Activated CD4-positive, alpha-beta T cell treated with anti-CD3 and anti-CD28 coated beads, Interleukin-2, Interleukin-6, amounts not matched to agents 100 ng/mL and 50 ng/mL, durations not matched to agents 16 hours and 8 hours (primary cell): ENCODE data around the gene CGB7.
"Not testable (repeated sequence)": the region's sequence is repeated elsewhere in the genome, so short reads cannot be mapped to it uniquely, and the experiment has no call there.

Source experiments
- DNase-seq: peaks from one replicate; pipeline ENCODE4 v3.0.0-alpha.2; 2020

Gene CGB7

DNA sequence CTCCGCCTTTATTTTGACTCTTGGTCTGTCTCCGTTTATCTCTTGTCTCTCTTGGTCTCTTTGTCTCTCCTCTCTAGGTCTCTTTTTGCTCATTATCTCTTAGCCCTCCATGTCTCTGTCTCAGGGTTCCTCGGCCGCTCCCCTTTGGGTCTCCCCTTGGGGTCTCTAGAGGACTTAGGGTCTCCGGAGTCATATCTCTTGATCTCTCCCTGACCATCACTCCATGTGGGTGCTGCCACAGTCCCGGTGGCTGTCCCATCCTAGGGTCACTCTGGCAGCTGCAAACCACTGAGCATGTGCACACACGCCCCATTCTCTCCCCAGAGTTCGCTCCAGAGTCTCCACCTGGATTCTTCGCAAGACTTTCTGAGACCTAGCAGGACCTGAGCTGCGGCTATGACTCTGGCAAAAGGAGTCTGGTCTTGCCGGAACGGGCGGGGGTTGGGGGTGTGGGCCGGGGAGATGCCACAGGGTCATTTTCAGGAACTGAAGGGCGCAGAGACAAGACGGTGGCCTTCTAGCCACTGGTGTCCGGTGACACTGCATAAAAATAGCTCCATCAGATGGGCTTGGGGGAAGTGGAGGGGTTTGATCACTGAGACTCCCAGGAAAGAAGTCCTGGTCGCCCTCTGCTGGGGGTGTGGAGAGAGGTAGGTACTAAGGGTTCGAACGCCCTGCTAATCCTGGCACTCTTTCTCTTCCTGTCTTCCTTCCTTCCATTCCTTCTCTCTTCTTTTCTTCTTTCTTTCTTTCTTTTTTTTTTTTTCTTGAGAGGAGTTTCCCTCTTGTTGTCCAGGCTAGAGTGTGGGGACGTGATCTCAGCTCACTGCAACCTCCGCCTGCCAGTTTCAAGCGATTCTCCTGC, 16.2 kb upstream of the CGB7 start:
- peak; percentile 16 for DNase-seq

DNA sequence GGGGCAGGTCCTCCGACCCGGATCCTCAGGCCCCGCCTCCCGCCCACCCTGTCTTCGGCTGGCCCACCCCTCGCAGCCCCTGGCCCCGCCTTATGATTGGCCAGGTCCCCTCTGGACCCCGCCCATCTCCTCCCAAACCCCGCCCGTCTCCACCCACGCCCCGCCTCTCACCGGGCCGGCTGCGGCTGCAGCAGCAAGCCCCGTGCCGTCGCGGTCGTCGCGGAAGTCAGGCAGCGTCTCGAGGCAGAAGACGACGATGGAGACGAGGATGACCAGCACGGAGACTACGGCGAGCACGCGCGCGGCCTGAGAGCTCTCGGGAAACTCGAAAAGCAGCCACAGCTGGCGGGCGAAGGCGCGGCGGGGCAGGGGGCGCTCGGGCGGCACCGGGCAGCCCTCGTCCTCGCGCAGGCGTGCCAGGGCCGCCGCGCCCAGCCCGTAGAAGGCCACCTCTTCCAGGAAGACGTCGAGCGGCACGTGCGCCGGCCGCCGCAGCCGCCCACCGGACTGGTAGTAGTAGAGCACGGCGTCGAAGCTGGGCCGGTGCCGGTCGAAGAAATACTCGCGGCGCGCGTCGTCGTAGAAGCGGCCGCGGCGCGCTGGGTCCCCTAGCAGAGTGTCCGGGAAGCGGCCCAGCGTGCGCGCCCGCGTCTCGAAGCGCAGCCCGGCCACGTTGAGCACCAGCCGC, 14.5 kb upstream of the CGB7 start:
- DNase-seq, result peak; percentile 19

DNA sequence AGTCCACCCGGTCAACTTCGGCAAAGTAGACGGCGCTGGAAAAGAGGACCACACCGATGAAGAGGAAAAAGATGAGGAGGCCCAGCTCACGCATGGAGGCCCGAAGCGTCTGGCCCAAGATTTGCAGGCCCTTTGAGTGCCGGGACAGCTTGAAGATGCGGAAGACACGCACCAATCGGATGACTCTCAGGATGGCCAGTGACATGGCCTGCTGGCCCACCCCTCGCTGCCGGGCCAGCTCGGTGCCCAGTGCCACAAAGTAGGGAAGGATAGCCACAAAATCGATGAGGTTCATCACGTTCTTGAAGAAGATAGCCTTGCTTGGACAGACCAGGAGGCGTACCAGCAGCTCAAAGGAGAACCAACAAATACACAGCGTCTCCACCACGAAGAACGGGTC, 12.9 kb upstream of the CGB7 start:
- DNase-seq, result no peak

DNA sequence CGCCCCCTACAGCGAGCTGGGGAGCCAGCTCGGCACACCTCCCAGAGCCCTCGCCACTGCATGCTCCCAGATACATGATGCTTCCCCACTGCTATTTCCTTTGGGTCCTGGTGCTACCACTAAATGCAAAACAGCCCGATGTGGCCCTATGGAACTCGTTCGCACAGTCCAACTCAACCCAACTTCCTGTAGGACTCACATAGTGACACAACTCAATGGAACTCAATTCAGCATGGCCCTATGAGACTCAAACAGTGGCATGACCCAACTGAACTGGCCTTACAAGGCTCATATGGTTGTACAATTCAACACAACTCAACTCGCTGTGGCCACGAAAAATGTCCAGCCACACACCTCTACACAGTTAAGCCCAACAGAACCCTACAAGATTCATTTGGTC, 11.5 kb upstream of the CGB7 start:
- DNase-seq, result no peak

DNA sequence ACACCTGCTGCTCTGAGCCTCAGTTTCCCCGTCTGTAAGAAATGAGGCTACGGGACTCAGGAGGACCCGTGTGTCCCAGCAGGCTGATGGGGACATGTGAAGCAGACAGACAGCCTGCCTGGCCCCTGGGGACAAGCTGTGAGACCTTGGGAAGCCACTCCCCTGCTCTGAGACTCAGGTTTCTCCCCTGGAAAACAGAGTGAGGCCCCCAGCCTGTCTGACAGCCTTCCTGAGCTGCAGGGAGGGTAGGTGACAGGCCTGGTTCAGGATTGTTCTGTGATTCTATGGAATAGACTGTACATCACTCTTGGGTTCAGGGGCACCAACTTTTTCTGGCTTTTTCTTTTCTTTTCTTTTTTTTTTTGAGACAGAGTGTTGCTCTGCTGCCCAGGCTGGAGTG, 10.0 kb upstream of the CGB7 start:
- DNase-seq, result no peak

DNA sequence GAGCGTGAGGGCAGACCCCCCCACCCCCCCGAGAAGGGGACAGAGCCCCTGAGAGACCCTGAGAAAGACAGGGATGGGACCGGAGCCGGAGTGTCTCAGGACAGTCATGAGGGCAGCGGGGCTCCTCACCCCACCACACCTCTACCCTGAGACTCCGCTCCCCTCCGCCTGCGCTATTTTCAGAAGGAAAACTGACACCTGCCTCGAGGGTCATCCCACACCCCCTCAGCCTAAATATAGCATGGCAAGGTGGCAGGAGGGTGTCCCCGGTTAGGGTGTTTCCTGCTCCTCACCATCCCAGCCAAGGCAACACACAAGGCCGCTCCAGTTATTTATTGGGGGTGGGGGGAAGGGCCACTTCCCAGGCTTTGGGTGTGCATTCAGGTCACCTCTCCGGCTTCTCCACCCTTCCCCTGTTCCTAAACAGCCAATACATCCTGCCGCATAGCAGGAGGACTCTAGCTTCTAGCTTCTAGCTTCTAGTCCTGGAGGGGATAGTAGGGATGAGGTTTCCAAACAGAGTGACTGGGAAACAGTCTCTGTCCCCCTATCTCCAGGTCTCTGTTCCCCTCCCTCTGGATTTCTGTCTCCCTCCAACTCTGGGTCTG, 8.5 kb upstream of the CGB7 start:
- DNase-seq, result no peak

DNA sequence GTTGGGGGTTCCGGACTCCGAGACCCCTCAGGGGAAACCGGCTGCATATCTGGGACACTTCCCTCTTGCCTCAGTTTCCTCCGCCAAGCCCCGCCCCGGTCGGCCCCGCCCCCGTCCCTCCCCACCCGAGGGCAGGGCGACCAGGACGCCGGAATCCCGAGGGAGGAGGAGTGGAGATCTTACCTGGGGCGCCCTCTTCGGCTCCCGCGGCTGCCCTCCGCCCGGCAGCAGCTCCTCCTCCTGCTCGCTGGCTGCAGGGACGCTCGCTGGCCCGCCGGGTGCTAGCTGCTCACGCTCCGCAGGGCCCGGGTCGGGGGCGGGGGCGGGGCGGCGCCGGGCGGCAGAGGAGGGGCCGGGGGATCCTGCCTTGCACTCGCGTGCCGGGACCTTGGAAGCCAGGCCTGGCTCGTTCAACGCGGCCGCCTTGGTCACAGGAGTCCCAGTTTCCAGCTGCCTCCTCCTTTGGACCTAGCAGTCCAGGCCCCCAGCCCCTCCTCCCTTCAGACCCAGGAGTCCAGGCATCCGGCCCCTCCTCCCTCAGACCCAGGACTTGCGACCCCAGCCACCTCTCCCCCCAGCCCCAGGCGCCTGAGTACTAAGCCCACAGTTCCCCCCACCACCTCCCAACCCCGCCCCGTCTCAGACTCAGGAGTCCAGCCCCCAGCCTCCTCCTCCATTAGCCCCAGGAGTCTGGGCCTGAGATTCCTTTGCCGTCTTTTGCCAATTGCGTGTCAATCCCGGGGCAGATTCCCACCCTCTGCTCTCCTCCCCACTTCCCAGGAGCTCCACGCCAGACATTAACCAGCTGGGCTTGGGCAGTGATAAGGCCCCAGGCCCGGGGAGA, 7.4 kb upstream of the CGB7 start, which contains the start of gene NTF4:
Gene NTF4, minus strand, starts transcription at position 51 of the 844 bp plus-strand sequence. CDS start 2,821 bp downstream, outside the sequence.
- DNase-seq, result no peak

DNA sequence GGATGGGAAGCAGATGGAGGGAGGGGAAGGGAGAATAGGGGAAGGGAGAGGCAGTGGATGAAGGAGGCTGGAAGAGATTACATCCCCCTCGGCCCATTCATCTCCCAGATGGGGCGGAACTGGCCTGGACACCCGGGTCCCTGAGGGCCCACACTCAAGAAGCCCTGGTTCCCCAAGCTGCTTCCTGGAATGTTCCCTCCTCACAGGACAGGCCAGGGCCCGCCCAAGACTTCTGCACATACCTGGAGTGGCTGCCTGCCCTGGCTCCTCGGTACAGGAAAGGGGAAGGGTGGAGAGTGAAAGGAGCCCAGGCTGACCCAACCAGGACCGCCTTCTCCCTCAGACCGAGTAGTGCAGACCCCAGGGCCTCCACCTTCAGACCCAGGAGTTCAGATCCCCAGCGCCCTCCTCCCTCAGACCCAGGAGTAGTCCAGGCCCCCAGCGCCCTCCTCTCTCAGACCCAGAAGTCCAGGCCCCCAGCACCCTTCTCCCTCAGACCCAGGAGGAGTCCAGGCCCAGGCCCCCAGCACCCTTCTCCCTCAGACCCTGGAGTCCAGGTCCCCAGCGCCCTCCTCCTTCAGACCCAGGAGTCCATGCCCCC, 6.6 kb upstream of the CGB7 start:
- no peak for DNase-seq

DNA sequence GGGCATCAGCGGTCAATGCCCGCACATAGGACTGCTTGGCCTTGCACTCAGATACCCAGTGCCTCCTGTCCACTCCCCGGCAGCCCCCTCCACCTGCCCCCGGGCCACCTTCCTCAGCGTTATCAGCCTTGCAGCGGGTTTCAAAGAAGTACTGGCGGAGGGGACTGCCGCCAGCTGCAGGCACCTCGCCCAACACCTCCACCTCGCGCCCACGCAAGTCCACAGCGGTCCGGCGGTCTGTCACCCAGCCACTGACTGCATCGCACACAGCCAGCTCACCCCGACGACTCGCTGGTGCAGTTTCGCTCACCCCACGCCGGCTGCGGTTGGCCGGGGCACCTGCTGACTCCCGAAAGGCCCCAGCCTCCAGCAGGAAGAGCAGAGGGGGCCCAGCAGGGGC, 3.9 kb upstream of the CGB7 start:
- DNase-seq, result no peak

DNA sequence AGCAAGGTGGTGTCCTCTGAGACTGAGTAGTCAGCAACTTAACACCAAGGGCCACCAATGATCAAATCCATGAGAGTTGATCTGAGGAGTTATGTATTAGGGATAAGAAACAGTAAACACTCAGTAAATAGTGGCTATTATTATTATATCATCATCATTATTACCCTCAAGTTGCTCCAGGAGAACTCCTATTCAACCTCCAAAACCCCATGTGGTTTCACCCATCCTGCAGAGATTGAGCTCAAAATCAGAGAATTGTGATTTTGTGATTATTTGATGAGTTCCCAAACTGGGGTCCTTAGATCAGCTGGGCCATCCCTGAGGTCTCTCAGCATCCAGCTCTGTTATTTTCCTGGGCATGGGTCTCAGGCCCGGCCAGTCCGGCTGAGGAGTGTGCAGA, 3.5 kb upstream of the CGB7 start:
- DNase-seq, result no peak

DNA sequence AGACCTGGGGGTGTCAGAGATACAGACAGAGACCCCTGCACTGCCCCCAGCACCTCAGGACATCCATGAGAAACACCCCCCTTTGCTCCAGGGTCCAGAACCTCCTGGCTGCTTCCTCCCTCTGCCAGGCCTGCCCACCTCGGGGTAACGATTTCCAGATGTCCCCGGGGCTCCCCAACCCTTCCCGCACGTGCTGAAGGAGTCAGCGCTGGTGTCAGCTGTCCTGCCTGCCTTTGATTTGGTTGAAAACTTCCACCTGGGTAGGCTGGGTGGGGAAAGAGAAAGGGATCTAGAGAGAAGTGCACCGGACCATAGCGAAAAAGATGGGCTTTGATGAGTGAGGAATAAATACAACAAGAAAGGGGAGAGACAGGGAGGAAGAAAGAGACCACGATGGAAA, 1.5 kb upstream of the CGB7 start:
- no peak for DNase-seq

DNA sequence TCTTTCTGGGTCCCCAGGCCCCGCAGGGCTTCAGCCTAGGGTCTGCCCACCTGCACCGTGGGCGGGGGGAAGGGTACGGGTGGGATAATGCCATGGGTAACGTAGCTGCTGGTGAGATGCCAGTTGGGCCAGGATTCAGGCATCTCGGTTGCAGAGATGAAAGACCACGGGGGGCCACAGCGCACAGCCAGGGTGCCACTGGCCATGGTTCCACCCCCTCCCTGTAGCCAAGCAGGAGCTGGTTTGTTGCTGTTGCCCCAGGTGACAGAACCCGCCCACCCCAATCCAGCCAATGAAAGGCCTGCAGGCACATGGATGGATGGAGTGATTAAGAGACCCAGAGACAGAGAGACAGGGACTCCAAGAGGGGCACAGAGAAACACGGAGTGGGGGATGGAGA, 1.0 kb upstream of the CGB7 start:
- DNase-seq, result peak; percentile 38

DNA sequence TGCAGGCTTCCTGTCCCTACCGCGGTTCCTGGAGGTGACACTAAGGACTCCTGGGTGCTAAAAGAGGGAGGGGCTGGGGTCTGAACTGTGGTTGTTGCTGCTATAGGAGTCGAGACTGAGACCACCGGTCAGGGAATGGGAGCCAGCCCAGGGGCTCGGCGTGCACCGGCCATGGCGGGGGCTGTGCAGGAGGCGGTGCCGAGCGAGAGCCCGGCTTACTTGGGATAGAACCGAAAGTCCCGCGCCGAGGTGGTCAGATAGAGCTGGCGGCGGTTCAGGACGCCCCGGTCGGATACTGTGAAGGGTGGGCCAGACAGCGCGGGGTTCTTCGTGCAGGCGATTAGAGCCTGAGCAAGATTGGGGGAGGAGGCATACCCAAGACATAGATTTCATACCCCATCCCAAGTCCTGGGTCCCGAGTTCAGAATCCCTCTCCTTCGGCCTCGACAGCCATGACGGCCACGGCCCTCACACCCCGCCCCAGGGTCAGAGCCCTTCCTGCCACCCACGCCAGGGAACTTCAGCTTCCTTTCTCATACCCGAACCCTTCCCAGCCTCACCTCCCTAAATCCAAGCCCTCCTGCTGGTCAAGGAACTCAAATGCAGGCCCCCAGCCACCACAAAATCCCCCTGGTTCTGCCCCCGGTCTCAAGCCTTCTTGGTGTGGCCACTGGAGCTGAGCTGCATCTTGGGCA, 500 bp downstream of the CGB7 start:
- not testable (repeated sequence) for DNase-seq

DNA sequence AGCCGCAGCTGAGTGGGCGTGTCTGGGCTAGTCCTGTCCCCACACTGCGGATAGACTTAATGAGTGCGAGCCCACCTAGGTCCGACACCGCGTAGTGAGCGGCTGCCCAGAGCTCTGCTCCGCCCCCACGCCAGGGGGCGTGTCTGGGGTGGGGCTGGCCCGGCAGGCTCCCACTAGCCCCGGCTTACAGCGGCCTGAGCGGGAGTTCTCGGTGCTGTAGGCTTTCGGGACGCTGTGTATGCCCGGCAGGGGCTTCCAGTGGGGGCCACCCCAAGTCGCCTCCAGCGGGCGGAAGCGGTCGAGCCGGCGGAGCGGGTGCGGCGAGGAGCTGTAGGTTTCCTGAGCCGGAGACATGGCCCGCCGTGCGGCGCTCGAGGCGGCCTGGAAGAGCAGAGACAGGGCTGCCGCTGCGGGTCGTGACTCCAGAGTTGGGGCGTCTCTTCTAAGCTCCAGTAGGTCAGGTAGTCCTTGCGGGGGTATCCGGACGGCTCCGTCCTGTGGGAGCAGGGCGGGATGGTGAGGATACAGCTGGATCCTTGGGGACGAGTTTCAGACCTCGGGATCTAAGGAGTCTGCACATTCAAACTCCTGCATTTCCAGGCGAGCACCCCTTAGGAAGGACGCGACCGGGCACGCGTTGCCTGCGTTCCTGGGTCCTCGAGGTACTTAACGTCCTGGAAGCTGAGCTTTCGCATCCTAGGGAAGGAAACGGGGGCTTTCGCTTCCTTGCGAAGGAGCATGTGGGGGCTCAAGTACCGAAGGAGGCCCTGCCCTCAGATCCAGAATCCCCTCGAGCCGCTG, 1.2 kb downstream of the CGB7 start:
- peak; percentile 53 for DNase-seq

DNA sequence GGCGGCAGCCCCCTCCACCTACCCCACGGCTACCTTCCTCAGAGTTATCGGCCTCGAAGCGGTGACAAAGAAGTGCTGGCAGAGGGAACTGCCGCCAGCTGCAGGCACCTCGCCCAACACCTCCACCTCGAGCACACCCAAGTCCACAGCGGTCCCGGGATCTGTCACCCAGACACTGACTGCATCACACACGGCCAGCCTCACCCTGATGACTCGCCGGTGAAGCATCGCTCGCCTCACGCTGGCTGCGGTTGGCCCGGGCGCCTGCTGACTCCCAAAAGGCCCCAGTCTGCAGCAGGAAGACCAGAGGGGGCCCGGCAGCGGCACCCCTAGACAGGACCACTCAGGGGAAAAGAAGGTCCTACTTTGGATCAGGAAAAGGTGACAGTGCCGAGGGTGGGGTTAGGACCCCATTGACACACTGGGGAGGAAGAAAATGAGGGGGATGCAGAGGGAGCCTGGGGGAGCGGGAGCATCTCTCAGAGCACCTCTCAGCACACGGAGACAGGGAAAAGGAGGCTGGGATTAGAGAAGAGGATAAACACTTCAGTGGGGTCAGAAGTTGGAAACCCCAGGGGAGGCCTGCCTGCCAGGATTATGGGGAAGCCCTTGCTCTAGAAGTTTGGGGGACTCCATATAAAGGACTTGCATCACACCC, 7.0 kb downstream of the CGB7 start:
- not testable (repeated sequence) for DNase-seq

DNA sequence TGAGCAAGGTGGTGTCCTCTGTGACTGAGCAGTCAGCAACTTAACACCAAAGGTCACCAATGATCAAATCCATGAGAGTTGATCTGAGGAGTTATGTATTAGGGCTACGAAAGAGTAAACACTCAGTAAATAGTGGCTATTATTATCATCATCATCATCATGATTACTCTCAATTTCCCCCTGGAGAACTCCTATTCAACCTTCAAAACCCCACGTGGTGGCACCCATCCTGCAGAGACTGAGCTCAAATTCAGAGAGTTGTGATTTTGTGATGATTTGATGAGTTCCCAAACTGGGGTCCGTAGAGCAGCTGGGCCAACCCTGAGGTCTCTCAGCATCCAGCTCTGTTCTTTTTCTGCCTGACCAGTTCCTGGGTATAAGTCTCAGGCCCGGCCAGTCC, 7.7 kb downstream of the CGB7 start:
- not testable (repeated sequence) for DNase-seq

DNA sequence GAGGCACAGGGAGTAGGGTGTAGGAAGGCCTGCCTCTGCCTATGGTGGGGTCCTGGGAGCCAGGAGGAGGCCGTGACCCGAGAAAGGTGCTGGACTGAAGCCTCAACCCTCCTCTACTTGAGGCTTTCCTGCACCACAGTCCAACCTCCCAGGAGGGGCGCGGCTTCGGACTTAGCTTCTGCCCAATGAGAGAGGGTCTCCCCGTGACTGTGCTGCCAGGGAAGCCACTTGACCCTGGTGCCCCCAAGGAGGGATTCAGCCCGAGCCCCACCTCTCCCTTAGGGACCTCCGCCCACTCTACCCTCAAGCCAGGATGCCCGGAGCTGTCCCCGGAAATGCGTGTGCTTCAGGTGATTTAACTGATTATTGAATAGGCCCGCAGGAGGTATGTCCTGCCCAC, 8.5 kb downstream of the CGB7 start, which contains the start of gene CGB8:
Gene CGB8, minus strand, starts transcription at position 101 of the 400 bp plus-strand sequence. CDS start 372 bp downstream, outside the sequence.
- not testable (repeated sequence) for DNase-seq

DNA sequence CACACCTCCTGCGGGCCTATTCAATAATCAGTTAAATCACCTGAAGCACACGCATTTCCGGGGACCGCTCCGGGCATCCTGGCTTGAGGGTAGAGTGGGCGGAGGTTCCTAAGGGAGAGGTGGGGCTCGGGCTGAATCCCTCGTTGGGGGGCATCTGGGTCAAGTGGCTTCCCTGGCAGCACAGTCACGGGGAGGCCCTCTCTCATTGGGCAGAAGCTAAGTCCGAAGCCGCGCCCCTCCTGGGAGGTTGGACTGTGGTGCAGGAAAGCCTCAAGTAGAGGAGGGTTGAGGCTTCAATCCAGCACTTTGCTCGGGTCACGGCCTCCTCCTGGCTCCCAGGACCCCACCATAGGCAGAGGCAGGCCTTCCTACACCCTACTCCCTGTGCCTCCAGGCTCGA, 14.0 kb downstream of the CGB7 start, which contains the start of gene CGB5:
Gene CGB5, plus strand, starts transcription at position 301 of the 400 bp plus-strand sequence. CDS start 362 bp downstream, outside the sequence.
- DNase-seq, result not testable (repeated sequence)

DNA sequence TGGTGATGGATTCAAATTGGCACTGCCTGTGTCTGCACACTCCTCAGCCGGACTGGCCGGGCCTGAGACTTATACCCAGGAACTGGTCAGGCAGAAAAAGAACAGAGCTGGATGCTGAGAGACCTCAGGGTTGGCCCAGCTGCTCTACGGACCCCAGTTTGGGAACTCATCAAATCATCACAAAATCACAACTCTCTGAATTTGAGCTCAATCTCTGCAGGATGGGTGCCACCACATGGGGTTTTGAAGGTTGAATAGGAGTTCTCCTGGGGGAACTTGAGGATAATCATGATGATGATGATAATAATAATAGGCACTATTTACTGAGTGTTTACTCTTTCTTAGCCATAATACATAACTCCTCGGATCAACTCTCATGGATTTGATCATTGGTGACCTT, 14.9 kb downstream of the CGB7 start:
- not testable (repeated sequence) for DNase-seq

DNA sequence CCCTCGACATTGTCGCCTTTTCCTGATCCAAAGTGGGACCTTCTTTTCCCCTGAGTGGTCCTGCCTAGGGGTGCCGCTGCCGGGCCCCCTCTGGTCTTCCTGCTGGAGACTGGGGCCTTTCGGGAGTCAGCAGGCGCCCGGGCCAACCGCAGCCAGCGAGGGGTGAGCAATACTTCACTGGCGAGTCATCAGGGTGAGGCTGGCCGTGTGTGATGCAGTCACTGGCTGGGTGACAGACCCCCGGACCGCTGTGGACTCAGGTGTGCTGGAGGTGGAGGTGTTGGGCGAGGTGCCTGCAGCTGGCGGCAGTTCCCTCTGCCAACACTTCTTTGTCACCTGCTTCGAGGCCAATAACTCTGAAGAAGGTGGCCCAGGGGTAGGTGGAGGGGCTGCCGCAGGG, 15.4 kb downstream of the CGB7 start:
- DNase-seq, result no peak
